ENCODE measurements around the gene PLCB1. TPM values are rescaled to one million over a fixed set of nuclear protein-coding genes. Genes with fewer than 3 reads are reported as not detected.

The PLCB1 gene
- total RNA-seq: 12.1 and 14.4 TPM in 2 replicates

GRCh38 chr20:8131598-8132483 is at the start of gene PLCB1:
PLCB1 (plus strand) TSS chr20:8132266; CDS start chr20:8132652, 386 bp downstream.

Small RNAs within 50 kb of the gene (small RNA-seq; reads per million reads assigned to genes)
- not detected for gene AL445567.1
- 0.55 reads per million, percentile 2 among the genes with 10 or more reads in this experiment for gene RNU105B

Other genes with a start within 250 kb of the PLCB1 start
- gene HAO1, start 191.8 kb upstream of the PLCB1 start, total RNA-seq: not detected in 2 replicates
- 23.2 and 26.1 TPM in 2 replicates for gene TMX4, start 112.5 kb upstream of the PLCB1 start, total RNA-seq

Measured in hair follicle dermal papilla cell (primary cell).